GM20431 (cell line): Measurements from ENCODE around the gene TIMM10.

Experiments
- in situ Hi-C: fragments of 300-500 bp; cut with MseI, MboI; formaldehyde crosslinking; loops from one replicate; pipeline ENCODE4 v1.15.0; 2020; ENCODE audit warnings: low sequenced_read_pairs; ENCODE audit not compliant: unreplicated experiment

The TIMM10 gene

GRCh38 chr11:57530596-57531507, at the start of gene TIMM10:
Gene TIMM10, minus strand, starts transcription at chr11:57530754. Its CDS starts 565 bp downstream, at chr11:57530189.
- in situ Hi-C loops, result no loop called here

- in situ Hi-C loops, result loop anchor here (10.0 kb wide), 1 partner anchor 61 kb away; no protein-coding TSS in a partner anchor
Observed at GRCh38 chr11:57574061-57574460, 43.5 kb upstream of the TIMM10 start.

- in situ Hi-C loops, result loop anchor here (10.0 kb wide), 1 partner anchor 63 kb away; no protein-coding TSS in a partner anchor
Observed at GRCh38 chr11:57571606-57572005, 41.1 kb upstream of the TIMM10 start.

GRCh38 chr11:57568330-57568766, 37.8 kb upstream of the TIMM10 start:
- in situ Hi-C loops, result no loop called here

- in situ Hi-C loops, result no loop called here
Observed at GRCh38 chr11:57567515-57568329, 37.2 kb upstream of the TIMM10 start, which contains the start of gene UBE2L6. Gene UBE2L6, minus strand, starts transcription at chr11:57567672. Its CDS starts 61 bp downstream, at chr11:57567611.

- in situ Hi-C loops, result no loop called here
Observed at GRCh38 chr11:57566905-57567514, 36.5 kb upstream of the TIMM10 start.

GRCh38 chr11:57566005-57566904, 35.7 kb upstream of the TIMM10 start:
- in situ Hi-C loops, result no loop called here

GRCh38 chr11:57562596-57562995, 32.0 kb upstream of the TIMM10 start:
- in situ Hi-C loops, result no loop called here

- in situ Hi-C loops, result no loop called here
Observed at GRCh38 chr11:57560146-57560545, 29.6 kb upstream of the TIMM10 start.

GRCh38 chr11:57556041-57556440, 25.5 kb upstream of the TIMM10 start:
- in situ Hi-C loops, result loop anchor here (10.0 kb wide), 1 partner anchor 89 kb away; the partner anchor contains the start of gene YPEL4

GRCh38 chr11:57555393-57555792, 24.8 kb upstream of the TIMM10 start:
- in situ Hi-C loops, result loop anchor here (10.0 kb wide), 1 partner anchor 89 kb away; the partner anchor contains the start of gene YPEL4

GRCh38 chr11:57552479-57552878, 21.9 kb upstream of the TIMM10 start:
- in situ Hi-C loops, result loop anchor here (10.0 kb wide), 1 partner anchor 92 kb away; the partner anchor contains the start of gene YPEL4

- in situ Hi-C loops, result loop anchor here (10.0 kb wide), 1 partner anchor 93 kb away; the partner anchor contains the start of gene YPEL4
Observed at GRCh38 chr11:57551941-57552340, 21.4 kb upstream of the TIMM10 start.

GRCh38 chr11:57549983-57550382, 19.4 kb upstream of the TIMM10 start:
- in situ Hi-C loops, result loop anchor here (10.0 kb wide), 1 partner anchor 95 kb away; the partner anchor contains the start of gene YPEL4

- in situ Hi-C loops, result no loop called here
Observed at GRCh38 chr11:57547854-57548377, 17.4 kb upstream of the TIMM10 start.

GRCh38 chr11:57546869-57547475, 16.4 kb upstream of the TIMM10 start:
- in situ Hi-C loops, result no loop called here

GRCh38 chr11:57546451-57546850, 15.9 kb upstream of the TIMM10 start:
- in situ Hi-C loops, result no loop called here

GRCh38 chr11:57545883-57546282, 15.3 kb upstream of the TIMM10 start:
- in situ Hi-C loops, result no loop called here
